GM13976 (cell line): ENCODE measurements around the gene C6orf89.

Experiments used
- DNase-seq: peaks from one replicate; pipeline ENCODE4 v3.0.0; 2012; ENCODE audit warnings: low spot score
- CTCF ChIP-seq: IDR thresholded peaks from 2 replicates; pipeline ENCODE4 v1.5.1; 2012; ENCODE audit warnings: borderline replicate concordance, mild to moderate bottlenecking; ENCODE audit not compliant: insufficient read depth; ENCODE audit errors: extremely low read depth, missing control alignments, control extremely low read depth
- in situ Hi-C: fragments of 300-500 bp; cut with MboI; formaldehyde crosslinking; loops from one replicate; pipeline ENCODE4 v1.12.0; 2022; ENCODE audit warnings: low sequenced_read_pairs, mixed read lengths, inconsistent platforms; ENCODE audit not compliant: unreplicated experiment

The C6orf89 gene

GRCh38 chr6:36904114-36904513 lies 18.4 kb downstream of the C6orf89 start:
- DNase-seq = no peak
- in situ Hi-C loops = no loop called here
- no peak for TF ChIP-seq CTCF

GRCh38 chr6:36904851-36905393 lies 19.2 kb downstream of the C6orf89 start:
- in situ Hi-C loops = no loop called here
- DNase-seq = no peak
- TF ChIP-seq CTCF = no peak

- DNase-seq = no peak
- in situ Hi-C loops = no loop called here
- no peak for TF ChIP-seq CTCF
These were observed 21.0 kb downstream of the C6orf89 start for GRCh38 chr6:36906539-36907325.

DNA sequence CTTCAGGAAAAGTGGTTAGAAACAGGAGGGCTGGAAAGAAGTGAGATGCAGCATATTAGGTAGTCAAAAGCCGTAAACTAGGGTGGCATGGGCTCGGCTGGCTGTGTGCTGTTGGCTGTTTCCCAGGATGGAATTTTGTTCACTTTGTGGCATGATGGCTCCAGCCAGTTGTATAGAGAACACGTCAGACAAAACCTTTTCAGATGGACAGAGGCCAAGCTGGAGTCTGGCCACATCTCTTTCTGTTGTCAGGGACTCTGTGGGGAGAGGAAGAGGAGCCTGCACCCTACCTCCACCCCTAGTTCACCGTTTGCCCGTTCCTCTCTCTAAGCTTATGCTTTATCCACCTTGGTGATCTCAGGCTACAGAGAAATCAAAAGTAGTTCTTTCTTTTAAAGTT lies 22.0 kb downstream of the C6orf89 start:
- no peak for DNase-seq
- in situ Hi-C loops = no loop called here
- no peak for TF ChIP-seq CTCF

- TF ChIP-seq CTCF = no peak
- DNase-seq = no peak
- in situ Hi-C loops = no loop called here
These were observed 23.0 kb downstream of the C6orf89 start for GRCh38 chr6:36908747-36909146.

GRCh38 chr6:36912030-36912454 lies 26.3 kb downstream of the C6orf89 start:
- no peak for TF ChIP-seq CTCF
- in situ Hi-C loops = no loop called here
- no peak for DNase-seq
